OCI-LY1 (cell line): ENCODE measurements around the gene ARL6IP5.

Experiments
- CTCF ChIP-seq: fragments of 200-600 bp; sonication (generic), shearing (Covaris generic); IDR thresholded peaks from 2 replicates; pipeline ENCODE4 v1.5.1; 2017; ENCODE audit warnings: mild to moderate bottlenecking, antibody characterized with exemption, low read length, moderate library complexity, mixed read lengths
- EZH2 ChIP-seq: fragments of 200-600 bp; sonication (generic), shearing (Covaris generic); IDR thresholded peaks from 2 replicates; pipeline ENCODE4 v1.8.0; 2017; ENCODE audit warnings: borderline replicate concordance, mixed run types, mild to moderate bottlenecking, antibody characterized with exemption, low read length, moderate library complexity, mixed read lengths

GRCh38 chr3:69091389-69092029, 6.8 kb downstream of the ARL6IP5 start:
- TF ChIP-seq CTCF (no peak), EZH2 (no peak)
